ENCODE measurements around the gene HOMER2.

DNA sequence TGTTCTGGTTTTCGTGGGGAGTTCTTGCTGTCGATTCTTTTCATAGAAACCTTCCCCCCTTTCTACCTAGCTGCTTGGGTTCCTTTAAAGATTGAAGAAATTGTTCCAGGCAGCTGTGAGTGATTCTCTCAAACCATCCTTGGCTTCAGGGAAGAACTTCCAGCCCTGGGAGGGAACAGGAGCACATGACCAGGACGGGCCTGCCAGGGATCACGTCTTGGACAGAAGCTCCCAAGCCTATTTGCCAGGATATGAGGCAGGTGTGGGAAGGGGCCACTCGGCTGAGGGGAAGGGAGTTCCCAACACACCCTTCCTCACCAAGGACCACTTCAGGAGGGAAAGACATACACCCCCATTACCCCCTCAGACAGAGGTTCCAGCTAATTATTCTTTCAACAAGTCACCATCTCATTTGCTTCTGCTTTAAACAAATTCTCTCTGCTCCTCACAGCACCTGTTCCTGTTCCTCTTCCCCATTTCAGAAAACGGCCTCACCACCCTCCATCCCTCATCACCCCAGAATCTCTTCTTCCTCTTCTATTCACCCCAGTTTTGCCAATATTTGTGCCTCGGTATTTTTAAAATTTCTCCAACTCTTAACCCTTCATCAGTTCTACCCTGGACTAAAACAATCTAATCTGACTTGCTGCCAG, 80.6 kb downstream of the HOMER2 start:
- TF ChIP-seq, protein P1, sequence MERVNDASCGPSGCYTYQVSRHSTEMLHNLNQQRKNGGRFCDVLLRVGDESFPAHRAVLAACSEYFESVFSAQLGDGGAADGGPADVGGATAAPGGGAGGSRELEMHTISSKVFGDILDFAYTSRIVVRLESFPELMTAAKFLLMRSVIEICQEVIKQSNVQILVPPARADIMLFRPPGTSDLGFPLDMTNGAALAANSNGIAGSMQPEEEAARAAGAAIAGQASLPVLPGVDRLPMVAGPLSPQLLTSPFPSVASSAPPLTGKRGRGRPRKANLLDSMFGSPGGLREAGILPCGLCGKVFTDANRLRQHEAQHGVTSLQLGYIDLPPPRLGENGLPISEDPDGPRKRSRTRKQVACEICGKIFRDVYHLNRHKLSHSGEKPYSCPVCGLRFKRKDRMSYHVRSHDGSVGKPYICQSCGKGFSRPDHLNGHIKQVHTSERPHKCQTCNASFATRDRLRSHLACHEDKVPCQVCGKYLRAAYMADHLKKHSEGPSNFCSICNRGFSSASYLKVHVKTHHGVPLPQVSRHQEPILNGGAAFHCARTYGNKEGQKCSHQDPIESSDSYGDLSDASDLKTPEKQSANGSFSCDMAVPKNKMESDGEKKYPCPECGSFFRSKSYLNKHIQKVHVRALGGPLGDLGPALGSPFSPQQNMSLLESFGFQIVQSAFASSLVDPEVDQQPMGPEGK (CRISPR knock-in tag; IDR thresholded peaks at IDR 0.05; ENCODE audit: borderline replicate concordance) = no peak
- TF ChIP-seq OSR1 (CRISPR knock-in tag; IDR thresholded peaks at IDR 0.05) (no peak), CSDC2 (CRISPR knock-in tag; IDR thresholded peaks at IDR 0.05) (no peak), ZNF70 (CRISPR knock-in tag; IDR thresholded peaks at IDR 0.05) (no peak), ZNF565 (CRISPR knock-in tag; conservative IDR thresholded peaks at IDR 0.05; ENCODE audit: low read depth) (no peak), ISL1 (CRISPR knock-in tag; IDR thresholded peaks at IDR 0.05) (no peak), ZFP30 (CRISPR knock-in tag; IDR thresholded peaks at IDR 0.05) (no peak)

All from SK-N-SH treated with all-trans-retinoic acid at 6 μM for 48 hours (cell line).